Measurements from ENCODE around the gene YIF1B. TPM values are rescaled to one million over a fixed set of nuclear protein-coding genes. Genes with fewer than 3 reads are reported as not detected.

The YIF1B gene
- total and polyA plus RNA-seq, 8 donors, result 27.8 to 59.6 (median 32.3) TPM

DNA sequence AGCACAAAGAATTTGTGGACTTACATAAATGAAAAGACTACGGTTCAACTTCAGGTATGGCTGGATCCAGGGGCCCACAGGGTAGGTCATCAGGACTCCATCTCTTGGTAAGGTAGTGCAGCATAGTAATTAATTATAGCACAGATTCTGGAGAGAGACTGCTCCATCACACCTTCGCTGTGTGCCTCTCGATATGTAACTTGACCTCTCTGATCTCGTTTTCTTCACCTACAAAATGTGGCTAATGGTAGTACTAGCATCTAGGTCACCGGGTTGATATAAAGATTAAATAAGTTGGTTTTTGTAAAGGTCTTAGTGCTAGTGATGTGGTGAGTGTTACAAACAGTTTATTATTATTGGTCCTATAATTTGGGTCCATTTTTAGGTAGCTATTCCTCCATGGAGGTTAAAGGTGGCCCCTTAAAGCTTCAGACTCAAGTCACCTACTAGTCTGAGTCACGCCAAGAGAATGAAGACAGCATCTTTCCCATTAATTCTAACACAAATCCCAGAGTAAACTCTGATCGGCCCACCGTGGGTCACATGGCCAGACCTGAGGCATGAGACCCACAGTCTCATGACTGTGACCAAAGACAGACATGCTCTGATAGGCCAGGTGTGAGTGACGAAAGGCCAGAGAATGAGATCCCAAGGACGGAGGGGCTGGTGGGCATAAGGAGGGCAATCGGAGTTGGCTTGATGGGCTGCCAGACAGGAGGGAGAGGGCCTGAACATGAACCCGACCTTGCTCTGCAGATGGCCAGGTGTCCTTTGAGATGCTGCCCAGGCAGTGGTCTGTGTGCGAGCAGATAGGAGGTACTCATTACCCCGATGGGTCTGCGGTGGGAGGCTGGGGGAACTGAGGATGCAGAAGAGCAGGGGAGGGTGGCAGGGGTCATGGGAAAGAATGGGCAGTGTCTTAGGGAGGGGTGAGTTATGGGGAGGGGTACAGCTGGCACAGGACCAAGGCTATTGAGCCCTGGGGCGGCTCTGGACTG is 40.3 kb upstream of the YIF1B start:
- no peak overlapping the region for H3K27ac ChIP-seq
- intact Hi-C loops (cut with DNase I), result no loop called here
- ATAC-seq, result no peak
- no peak for DNase-seq
- TF ChIP-seq CTCF (IDR thresholded peaks at IDR 0.05), result no peak
- H3K27me3 ChIP-seq, result peaks cover 3 to 95% of the 10 kb centered on the region in 2 donors
- H3K4me3 ChIP-seq, result no peak overlapping the region
- no peaks in the 10 kb centered on the region for H3K9me3 ChIP-seq
- no peaks in the 10 kb centered on the region for H3K36me3 ChIP-seq
- peaks cover 0 to 3% of the 10 kb centered on the region in 2 donors for H3K4me1 ChIP-seq

DNA sequence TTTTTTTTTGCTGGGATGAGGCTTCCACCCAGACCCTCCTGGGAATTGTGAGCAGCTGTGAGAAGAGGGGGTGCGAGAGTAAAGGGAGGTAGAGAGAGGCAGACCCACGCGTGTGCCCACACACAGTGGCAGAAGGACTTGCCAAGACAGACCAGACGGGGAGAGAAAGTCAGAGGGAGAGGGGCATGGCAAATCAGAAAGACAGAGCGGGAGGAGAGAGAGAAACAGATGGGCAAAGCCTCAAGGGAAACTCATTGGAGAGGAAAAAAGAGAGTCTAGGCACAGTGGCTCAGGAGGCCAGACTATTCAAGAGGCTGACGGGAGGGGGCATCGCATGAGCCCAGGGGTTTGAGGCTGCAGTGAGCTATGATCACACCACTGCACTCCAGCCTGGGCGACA is 36.9 kb upstream of the YIF1B start:
- intact Hi-C loops (cut with DNase I), result no loop called here
- Histone ChIP-seq H3K4me3 (no peak overlapping the region), H3K27ac (no peak overlapping the region), H3K4me1 (no peaks in the 10 kb centered on the region), H3K27me3 (peaks cover 0 to 67% of the 10 kb centered on the region in 2 donors), H3K36me3 (no peaks in the 10 kb centered on the region), H3K9me3 (no peaks in the 10 kb centered on the region)
- DNase-seq (no peak), ATAC-seq (no peak)
- TF ChIP-seq CTCF (IDR thresholded peaks at IDR 0.05), result no peak

DNA sequence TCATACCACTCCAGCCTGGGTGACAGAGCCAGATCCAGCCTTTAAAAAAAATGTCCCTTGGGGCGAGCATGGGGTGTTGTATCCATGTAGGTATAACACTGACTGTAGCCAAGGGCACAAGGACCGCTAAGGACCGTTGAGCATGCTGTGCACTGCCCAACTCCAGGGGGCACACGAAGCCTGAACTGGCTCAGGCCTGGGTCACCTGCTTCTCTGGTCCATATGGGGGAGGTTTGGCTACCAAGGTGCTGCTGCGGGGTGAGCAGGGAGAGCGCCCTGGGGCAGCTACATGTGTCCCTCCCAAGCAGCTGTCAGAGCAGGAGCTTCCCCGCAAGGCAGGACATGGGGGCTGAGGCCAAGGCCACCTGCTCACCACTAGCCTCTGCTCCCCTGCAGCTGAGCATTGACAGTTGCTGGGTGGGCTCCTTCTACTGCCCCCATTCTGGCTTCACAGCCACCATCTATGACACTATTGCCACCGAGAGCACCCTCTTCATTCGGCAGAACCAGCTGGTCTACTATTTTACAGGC is 36.2 kb upstream of the YIF1B start:
- ATAC-seq, result no peak

DNA sequence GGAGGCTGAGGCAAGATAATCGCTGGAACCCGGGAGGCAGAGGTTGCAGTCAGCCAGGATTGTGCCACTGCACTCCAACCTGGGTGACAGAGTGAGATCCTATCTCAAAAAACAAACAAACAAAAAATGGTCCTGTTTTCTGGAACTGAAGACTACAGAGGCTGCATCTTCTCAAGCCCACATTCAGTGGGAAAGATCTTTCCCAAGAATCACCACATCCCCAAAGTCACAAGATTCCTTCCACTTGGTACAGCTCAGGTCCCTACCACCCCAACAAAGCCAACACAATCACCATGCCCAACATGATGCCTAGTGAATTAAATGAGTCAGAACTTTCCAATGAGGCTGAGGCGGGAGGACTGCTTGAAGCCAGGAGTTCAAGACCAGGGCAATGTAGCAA is 35.1 kb upstream of the YIF1B start:
- DNase-seq, result no peak
- Histone ChIP-seq H3K9me3 (no peaks in the 10 kb centered on the region), H3K36me3 (no peaks in the 10 kb centered on the region), H3K27ac (no peak overlapping the region), H3K4me3 (no peak overlapping the region), H3K27me3 (peaks cover 0 to 50% of the 10 kb centered on the region in 2 donors), H3K4me1 (no peaks in the 10 kb centered on the region)
- no peak for TF ChIP-seq CTCF (IDR thresholded peaks at IDR 0.05)
- intact Hi-C loops (cut with DNase I), result no loop called here
- no peak for ATAC-seq

More for the DNA sequence above, 36.2 kb upstream of the YIF1B start:
- peaks cover 0 to 60% of the 10 kb centered on the region in 2 donors for H3K27me3 ChIP-seq
- no peak overlapping the region for H3K27ac ChIP-seq
- no peak for DNase-seq
- no peaks in the 10 kb centered on the region for H3K4me1 ChIP-seq
- H3K36me3 ChIP-seq, result no peaks in the 10 kb centered on the region
- TF ChIP-seq CTCF (IDR thresholded peaks at IDR 0.05), result no peak
- H3K4me3 ChIP-seq, result no peak overlapping the region
- intact Hi-C loops (cut with DNase I), result no loop called here
- no peaks in the 10 kb centered on the region for H3K9me3 ChIP-seq

- Histone ChIP-seq H3K36me3 (no peaks in the 10 kb centered on the region), H3K9me3 (no peaks in the 10 kb centered on the region), H3K4me1 (no peaks in the 10 kb centered on the region), H3K4me3 (no peak overlapping the region), H3K27ac (no peak overlapping the region), H3K27me3 (peaks cover 0 to 9% of the 10 kb centered on the region in 2 donors)
- ATAC-seq, result no peak
- intact Hi-C loops (cut with DNase I), result no loop called here
- DNase-seq, result no peak
- no peak for TF ChIP-seq CTCF (IDR thresholded peaks at IDR 0.05)
Observed at GRCh38 chr19:38346837-38347236, 31.1 kb upstream of the YIF1B start.

All from left lung (tissue), 10 donors.